RWPE1 (cell line): ENCODE data around the gene CD59.
"Not testable (repeated sequence)": the region's sequence is repeated elsewhere in the genome, so short reads cannot be mapped to it uniquely, and the experiment has no call there.

ENCODE experiments used
- CTCF ChIA-PET: fragments of 350-600 bp; sonication (Branson Sonifier 250); formaldehyde crosslinking; extraction: SDS; loops from one replicate; lab custom pipeline; 2021; lab: Yijun Ruan, JAX
- POLR2A ChIA-PET: fragments of 400-600 bp; formaldehyde crosslinking; extraction: SDS; loops from one replicate; lab custom pipeline; 2020; ENCODE audit warnings: antibody characterized with exemption; ENCODE audit not compliant: low non-redundant PET; lab: Yijun Ruan, JAX
- DNase-seq: peaks from one replicate; pipeline ENCODE4 v3.0.0; 2012; ENCODE audit warnings: low spot score
- H3K27ac ChIP-seq: fragments of 450-650 bp; 2 replicates; pipeline ENCODE4 v1.5.1; 2017
- TF ChIP-seq, protein P1 (sequence below): fragments of 450-650 bp; conservative IDR thresholded peaks from 2 replicates; pipeline ENCODE4 v1.5.1; 2017; ENCODE audit warnings: low read depth, mild to moderate bottlenecking

The CD59 gene

DNA sequence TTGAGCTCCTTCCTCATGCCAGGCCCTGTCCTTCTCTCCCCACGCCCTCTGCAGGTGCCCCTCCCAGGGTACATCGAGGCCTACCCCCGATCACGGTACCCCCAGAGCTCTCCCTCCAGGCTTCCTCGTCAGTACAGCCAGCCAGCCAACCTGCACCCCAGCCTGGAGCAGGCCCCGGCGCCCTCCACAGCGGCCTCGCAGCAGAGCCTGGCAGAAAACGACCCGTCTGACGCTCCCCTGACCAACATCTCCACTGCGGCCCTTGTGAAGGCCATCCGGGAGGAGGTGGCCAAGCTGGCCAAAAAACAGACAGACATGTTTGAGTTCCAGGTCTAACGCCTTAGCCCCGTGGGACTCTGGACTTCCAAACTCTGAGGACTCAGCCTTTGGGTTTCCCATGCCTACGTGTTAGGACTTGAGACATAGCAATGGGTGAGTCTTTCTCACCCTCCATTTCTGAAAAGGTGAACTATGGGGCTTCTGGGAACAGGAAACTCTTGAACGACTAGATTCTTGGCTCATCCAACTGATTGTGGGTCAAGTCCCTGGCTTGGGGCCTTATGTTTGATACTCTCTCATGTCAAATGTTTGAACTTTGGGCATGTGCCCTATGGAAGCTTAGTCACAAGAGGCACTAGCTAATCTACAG lies 68.3 kb downstream of the CD59 start:
- no peak for DNase-seq
- ChIA-PET CTCF (no interaction called here), POLR2A (no interaction called here)
- TF ChIP-seq, protein P1, sequence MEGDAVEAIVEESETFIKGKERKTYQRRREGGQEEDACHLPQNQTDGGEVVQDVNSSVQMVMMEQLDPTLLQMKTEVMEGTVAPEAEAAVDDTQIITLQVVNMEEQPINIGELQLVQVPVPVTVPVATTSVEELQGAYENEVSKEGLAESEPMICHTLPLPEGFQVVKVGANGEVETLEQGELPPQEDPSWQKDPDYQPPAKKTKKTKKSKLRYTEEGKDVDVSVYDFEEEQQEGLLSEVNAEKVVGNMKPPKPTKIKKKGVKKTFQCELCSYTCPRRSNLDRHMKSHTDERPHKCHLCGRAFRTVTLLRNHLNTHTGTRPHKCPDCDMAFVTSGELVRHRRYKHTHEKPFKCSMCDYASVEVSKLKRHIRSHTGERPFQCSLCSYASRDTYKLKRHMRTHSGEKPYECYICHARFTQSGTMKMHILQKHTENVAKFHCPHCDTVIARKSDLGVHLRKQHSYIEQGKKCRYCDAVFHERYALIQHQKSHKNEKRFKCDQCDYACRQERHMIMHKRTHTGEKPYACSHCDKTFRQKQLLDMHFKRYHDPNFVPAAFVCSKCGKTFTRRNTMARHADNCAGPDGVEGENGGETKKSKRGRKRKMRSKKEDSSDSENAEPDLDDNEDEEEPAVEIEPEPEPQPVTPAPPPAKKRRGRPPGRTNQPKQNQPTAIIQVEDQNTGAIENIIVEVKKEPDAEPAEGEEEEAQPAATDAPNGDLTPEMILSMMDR, result no peak
- no peak overlapping the region for H3K27ac ChIP-seq

DNA sequence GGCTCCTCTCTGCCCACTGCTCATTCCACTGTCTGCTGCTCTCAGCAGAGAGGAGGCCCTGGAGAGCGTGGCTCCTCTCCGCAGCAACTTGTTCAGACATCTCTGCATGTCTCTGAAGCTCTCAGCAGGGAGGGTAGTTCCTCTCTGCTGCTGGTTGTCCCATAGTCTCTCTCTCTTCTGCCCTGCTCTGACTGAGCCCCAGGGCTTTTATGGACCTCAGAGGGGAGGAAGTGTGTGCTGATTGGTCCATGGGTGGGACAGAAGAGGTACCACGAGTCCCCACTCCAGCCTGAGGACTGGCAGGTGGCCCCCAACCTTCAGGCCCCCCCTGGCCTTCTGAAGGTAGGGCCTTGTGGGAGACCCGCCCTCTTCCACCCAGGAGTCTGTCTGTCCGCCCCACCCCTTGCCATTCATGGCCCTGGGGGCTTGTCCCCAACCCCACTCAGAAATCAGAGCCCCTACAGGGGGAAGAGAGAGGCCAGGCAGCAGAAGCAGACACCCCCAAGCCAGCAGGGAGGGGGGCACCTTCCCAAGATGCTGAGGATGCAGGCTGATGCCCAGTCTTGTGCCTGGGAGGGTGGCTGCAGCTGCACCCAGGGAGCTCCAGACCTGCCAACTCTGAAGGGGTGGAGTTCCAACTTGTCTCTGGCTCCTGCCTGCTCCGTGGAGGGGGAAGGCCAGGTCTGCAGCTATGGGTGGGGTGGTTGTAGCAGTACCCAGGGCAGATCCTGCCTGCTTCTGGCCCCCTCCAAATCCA lies 70.7 kb downstream of the CD59 start:
- CTCF ChIA-PET, result no interaction called here
- TF ChIP-seq, protein P1, result no peak
- no peak for DNase-seq
- POLR2A ChIA-PET, result no interaction called here
- H3K27ac ChIP-seq, result no peak overlapping the region

DNA sequence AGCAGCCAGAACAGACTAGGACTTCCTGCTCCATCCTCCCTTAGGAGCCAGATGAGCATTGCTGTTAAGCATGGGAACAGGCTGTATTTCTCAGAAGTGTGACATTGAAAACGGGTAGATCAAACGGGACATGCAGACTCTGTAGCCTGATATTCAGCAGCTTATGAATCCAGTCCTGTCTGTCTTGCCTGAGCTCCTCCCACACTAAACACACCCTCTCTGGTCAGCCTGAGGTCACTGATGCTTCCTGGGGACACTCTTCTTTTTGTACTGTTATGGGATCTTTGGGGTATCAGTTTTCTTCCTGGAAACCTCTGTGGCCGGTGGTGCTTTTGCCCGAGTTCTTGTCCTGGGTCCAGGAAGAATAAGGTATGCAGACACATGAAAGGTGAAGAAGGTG lies 71.4 kb downstream of the CD59 start:
- no peak overlapping the region for H3K27ac ChIP-seq
- ChIA-PET POLR2A (no interaction called here), CTCF (no interaction called here)
- TF ChIP-seq, protein P1, result no peak
- DNase-seq, result no peak

DNA sequence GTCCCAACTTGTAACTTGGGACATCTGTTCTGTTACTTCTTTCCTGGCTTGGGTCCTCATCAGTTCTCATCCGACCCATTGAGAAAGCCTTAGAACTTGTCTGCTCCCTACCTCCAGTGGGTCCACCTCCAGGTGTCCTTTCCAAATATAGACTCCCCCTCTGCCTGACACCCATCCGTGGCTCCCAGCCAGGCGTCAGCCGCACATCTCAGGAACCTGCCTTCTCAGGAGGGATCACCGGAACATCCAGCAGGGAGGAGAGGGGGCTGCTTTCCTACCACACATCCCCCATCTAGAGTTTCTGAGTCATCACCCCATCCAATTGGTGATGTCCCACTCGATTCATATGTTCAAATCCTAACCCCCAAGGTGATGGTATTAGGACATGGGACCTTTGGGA lies 72.1 kb downstream of the CD59 start:
- POLR2A ChIA-PET, result no interaction called here

DNA sequence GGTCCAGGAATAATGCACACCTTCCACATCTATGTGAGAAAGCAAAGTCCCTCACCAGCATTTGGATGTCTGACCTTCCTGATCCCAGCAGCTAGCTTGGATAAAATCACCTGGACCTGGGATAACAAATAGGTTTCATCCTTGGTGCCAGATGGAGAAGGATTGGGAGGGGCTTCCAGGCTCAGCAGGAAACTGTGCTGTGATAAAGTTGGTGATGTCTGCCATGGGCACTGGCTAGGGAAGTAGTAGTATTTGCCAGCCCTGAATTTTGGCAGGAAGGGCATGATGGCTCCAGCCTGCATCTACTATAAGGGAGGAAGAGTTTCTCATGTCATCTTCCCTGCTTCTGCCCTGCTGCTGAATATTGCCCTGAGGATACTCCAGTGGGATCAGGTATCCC lies 73.1 kb downstream of the CD59 start:
- CTCF ChIA-PET, result interaction anchor here (0.6 kb wide), 1 partner anchor 616 kb away, joined by 9 read pairs; no protein-coding TSS in a partner anchor

More for the DNA sequence above, 72.1 kb downstream of the CD59 start:
- CTCF ChIA-PET, result no interaction called here
- DNase-seq, result no peak
- TF ChIP-seq, protein P1, result no peak
- H3K27ac ChIP-seq, result no peak overlapping the region

DNA sequence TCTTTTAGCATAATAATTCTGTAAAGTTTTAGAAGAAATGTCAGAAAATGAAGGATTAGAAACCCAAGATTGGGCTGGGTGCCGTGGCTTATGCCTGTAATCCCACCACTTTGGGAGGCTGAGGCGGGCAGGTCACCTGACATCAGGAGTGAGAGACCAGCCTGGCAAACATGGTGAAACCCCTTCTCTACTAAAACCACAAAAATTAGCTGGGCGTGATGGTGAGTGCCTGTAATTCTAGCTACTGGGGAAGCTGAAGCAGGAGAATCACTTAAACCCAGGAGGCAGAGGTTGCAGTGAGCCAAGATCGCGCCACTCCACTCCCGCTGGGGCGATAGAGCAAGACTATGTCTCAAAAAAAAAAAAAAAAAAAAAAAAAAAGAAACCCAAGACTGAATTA lies 74.7 kb downstream of the CD59 start:
- POLR2A ChIA-PET, H3K27ac ChIP-seq, DNase-seq: not testable (repeated sequence)
- CTCF ChIA-PET, result interaction anchor here (0.6 kb wide), 1 partner anchor 95 kb away, joined by 4 read pairs; no protein-coding TSS in a partner anchor

More for the DNA sequence above, 73.1 kb downstream of the CD59 start:
- TF ChIP-seq, protein P1, result no peak
- no peak for DNase-seq
- POLR2A ChIA-PET, result no interaction called here
- H3K27ac ChIP-seq, result no peak overlapping the region

DNA sequence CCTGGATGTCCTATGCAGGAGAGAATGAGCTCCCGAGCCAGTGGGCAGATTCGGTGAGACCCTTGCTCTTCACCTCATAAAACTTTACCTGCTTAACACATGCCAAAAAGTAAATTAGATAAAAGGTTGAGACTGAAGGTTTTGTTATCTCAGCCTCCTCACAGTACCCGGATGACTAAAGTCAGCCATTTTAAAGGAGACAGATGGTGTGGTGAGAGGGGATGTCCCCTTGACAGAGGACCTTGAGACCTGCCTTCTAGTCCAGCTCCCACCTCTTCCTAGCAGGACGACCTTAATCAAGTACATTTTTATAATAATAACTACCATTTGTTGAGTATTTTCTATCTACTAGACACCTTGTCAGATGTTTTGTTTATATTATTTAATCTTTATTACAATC lies 75.3 kb downstream of the CD59 start:
- TF ChIP-seq, protein P1, result no peak
- CTCF ChIA-PET, result no interaction called here
- no peak for DNase-seq
- POLR2A ChIA-PET, result no interaction called here
- H3K27ac ChIP-seq, result no peak overlapping the region
